Retinal pigment epithelial cell (primary cell): ENCODE measurements around the gene MAN2A1.

Experiments
- DNase-seq: peaks from one replicate; pipeline ENCODE4 v3.0.0-alpha.2; 2010; ENCODE audit warnings: low read depth
- H3K4me3 ChIP-seq: 2 replicates; pipeline ENCODE4 v1.5.1; 2011; ENCODE audit warnings: mild to moderate bottlenecking, low read length, control low read depth, moderate library complexity
- CTCF ChIP-seq: conservative IDR thresholded peaks from 2 replicates; pipeline ENCODE4 v1.5.1; 2011; ENCODE audit warnings: low read depth, low read length, control low read depth, inconsistent platforms

MAN2A1 gene

GRCh38 chr5:109705596-109705995 lies 15.9 kb downstream of the MAN2A1 start:
- no peak overlapping the region for H3K4me3 ChIP-seq
- TF ChIP-seq CTCF: no peak
- DNase-seq: no peak

GRCh38 chr5:109706095-109706494 lies 16.4 kb downstream of the MAN2A1 start:
- DNase-seq: no peak
- TF ChIP-seq CTCF: no peak
- H3K4me3 ChIP-seq: no peak overlapping the region

GRCh38 chr5:109707531-109707930 lies 17.8 kb downstream of the MAN2A1 start:
- TF ChIP-seq CTCF: no peak
- no peak for DNase-seq
- no peak overlapping the region for H3K4me3 ChIP-seq

- no peak overlapping the region for H3K4me3 ChIP-seq
- no peak for DNase-seq
- no peak for TF ChIP-seq CTCF
Measured at GRCh38 chr5:109708813-109709212, 19.1 kb downstream of the MAN2A1 start.

- H3K4me3 ChIP-seq: no peak overlapping the region
- DNase-seq: no peak
- TF ChIP-seq CTCF: no peak
Measured at GRCh38 chr5:109709225-109709624, 19.5 kb downstream of the MAN2A1 start.

- DNase-seq: no peak
- H3K4me3 ChIP-seq: no peak overlapping the region
- no peak for TF ChIP-seq CTCF
Measured at GRCh38 chr5:109711673-109712072, 21.9 kb downstream of the MAN2A1 start.

GRCh38 chr5:109713453-109713852 lies 23.7 kb downstream of the MAN2A1 start:
- TF ChIP-seq CTCF: no peak
- no peak overlapping the region for H3K4me3 ChIP-seq
- no peak for DNase-seq
